22Rv1 (cell line): ENCODE results near the gene KAT7.

Experiments
- ZFX ChIP-seq: fragments of 450-650 bp; IDR thresholded peaks from 2 replicates; pipeline ENCODE4 v1.6.1; 2017; ENCODE audit warnings: antibody characterized with exemption, borderline replicate concordance
- TF ChIP-seq, protein P1 (sequence below): fragments of 450-650 bp; IDR thresholded peaks from 2 replicates; pipeline ENCODE4 v1.5.1; 2017; ENCODE audit warnings: mild to moderate bottlenecking

GRCh38 chr17:49832840-49833599 is 44.5 kb downstream of the KAT7 start:
- TF ChIP-seq, protein P1, sequence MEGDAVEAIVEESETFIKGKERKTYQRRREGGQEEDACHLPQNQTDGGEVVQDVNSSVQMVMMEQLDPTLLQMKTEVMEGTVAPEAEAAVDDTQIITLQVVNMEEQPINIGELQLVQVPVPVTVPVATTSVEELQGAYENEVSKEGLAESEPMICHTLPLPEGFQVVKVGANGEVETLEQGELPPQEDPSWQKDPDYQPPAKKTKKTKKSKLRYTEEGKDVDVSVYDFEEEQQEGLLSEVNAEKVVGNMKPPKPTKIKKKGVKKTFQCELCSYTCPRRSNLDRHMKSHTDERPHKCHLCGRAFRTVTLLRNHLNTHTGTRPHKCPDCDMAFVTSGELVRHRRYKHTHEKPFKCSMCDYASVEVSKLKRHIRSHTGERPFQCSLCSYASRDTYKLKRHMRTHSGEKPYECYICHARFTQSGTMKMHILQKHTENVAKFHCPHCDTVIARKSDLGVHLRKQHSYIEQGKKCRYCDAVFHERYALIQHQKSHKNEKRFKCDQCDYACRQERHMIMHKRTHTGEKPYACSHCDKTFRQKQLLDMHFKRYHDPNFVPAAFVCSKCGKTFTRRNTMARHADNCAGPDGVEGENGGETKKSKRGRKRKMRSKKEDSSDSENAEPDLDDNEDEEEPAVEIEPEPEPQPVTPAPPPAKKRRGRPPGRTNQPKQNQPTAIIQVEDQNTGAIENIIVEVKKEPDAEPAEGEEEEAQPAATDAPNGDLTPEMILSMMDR: no peak
- TF ChIP-seq ZFX: no peak
